Activated T-cell treated with anti-CD3 and anti-CD28 coated beads for 24 hours (primary cell): ENCODE measurements around the gene IL7R.

Experiments used
- DNase-seq: peaks from one replicate; pipeline ENCODE4 v3.0.0-alpha.2; 2020; ENCODE audit warnings: low read depth

The IL7R gene

GRCh38 chr5:35856765-35857351 is at the start of gene IL7R:
IL7R (plus strand) TSS chr5:35856891; CDS start chr5:35856978, 87 bp downstream.
- no peak for DNase-seq

DNA sequence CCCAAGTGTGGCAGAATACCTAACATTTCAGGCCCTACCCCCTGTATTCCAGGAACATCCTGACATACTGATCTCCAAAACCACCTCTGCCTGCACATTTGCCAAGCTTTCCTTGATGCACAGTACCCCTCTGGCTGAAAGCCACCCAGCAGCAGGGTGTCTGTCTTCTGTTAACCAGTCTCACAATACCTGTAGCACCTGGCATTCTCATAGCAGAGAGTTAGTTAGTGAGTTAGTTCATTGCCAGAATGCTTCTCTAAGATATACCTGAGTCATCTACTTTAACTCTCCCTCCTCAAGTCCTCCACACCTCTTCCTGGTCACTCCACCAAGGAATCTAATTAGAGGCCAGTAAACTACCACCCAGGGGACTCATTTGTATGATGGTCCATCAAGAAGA is 46.1 kb upstream of the IL7R start:
- no peak for DNase-seq

DNA sequence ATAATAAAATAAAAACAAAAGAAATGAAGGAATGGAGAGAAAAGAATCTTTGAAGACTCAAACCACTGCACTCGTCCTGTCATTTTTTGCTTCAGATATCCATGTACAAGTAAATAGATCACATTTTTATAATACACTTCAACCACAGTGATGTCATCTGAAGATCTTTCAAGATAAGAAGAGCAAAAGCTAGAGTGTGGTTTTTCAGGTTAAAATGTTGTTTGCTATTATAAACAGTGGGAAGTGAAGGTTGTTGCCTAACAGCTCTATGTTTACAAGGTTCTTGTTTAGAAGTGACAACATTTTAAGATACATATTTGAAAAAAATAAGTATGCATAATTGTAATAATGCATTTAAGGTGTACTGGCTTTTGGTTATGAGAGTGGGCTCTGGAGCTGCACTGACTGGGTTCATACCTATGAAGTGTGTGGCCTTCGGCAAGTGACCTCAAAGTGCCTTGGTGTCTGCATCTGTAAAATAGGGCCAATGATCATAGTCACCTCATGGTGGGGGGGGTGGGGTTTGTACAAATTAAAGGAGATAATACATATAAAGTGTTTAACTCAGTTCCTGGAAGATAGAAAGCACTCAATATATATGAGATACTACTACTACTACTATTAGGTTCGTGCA is 45.5 kb upstream of the IL7R start:
- no peak for DNase-seq

DNA sequence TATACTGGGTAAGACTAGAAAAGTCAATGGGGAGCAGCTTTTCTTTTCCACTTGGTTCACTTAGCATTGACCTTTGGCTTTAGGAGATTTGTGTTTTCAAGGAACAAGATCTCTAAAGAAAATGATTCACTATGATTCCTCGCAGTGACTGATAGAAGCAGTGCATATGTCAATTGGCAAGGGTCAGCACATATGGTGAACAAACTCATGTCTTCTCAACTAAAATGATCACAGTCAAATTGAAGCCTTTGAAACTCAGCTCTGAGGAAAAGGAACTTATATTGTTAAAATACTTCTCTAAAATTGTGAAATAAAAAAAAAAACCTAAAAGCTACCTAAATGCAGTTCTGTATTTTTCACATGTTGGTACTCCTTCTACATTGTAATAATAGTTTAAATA is 43.2 kb upstream of the IL7R start:
- no peak for DNase-seq

- DNase-seq, result no peak
Measured at GRCh38 chr5:35815089-35815936, 41.4 kb upstream of the IL7R start.

- no peak for DNase-seq
Measured at GRCh38 chr5:35816881-35817521, 39.7 kb upstream of the IL7R start.

DNA sequence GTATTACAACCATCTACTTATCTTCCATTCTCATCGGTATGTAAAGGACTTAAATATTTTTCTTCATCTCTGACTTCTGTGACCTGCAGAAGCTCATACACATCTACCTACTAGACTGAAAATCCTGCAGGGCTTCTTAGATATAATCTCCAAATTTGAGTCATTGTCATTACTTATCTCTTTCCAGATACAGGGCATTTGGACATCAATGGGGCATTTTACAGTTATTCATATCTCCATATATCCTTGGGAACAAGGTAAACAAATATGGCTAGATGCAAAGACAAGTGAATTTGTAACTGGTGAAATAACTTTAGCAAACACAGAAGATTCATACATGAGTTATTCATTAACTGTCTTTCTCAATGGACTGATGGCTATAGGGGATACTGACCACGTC is 37.7 kb upstream of the IL7R start:
- no peak for DNase-seq

- no peak for DNase-seq
Measured at GRCh38 chr5:35819668-35820067, 37.0 kb upstream of the IL7R start.

- DNase-seq, result no peak
Measured at GRCh38 chr5:35820735-35821134, 36.0 kb upstream of the IL7R start.

- no peak for DNase-seq
Measured at GRCh38 chr5:35821513-35821912, 35.2 kb upstream of the IL7R start.

DNA sequence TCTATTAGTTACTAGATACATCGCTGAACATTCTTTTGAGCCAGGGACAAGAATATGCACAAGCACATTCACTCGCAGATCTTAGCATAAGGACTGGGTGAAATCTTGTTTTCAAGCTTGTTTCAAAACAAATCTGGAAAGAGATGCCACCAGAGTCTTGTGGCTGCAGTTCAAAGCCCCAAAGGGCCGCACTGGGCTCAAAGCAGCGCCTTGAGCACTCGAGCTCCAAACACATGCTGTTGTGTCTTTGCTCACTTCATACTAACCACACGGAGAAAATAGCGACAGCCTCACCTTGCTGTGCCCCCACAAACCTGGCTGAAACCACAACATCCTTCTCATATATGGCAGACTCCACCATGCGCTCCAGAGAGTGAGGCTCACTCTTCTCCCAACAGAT is 34.2 kb upstream of the IL7R start:
- DNase-seq, result no peak

- DNase-seq, result no peak
Measured at GRCh38 chr5:35823347-35824098, 33.2 kb upstream of the IL7R start.

- no peak for DNase-seq
Measured at GRCh38 chr5:35826056-35826455, 30.6 kb upstream of the IL7R start.

DNA sequence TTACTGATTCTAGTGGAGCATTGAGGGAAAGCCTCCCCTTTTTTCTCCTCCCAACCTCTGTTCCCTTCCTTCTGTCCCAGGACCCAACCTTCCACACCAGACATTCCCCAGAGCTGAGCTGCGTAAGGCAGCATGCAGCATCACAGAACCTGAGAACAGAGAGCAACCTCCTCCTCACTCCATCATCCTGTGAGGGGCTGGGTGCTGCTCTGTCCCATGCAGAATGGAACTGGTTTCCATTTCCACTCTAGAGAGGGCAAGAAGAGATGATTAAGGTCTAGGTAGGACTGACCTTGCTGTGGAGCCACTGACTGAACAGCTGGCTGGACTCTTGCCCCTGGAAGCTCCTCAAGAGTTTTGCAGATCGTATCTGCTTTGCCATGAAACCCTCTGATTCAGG is 30.1 kb upstream of the IL7R start:
- DNase-seq, result no peak

GRCh38 chr5:35828082-35828598 is 28.6 kb upstream of the IL7R start:
- no peak for DNase-seq

GRCh38 chr5:35830587-35830986 is 26.1 kb upstream of the IL7R start:
- no peak for DNase-seq

DNA sequence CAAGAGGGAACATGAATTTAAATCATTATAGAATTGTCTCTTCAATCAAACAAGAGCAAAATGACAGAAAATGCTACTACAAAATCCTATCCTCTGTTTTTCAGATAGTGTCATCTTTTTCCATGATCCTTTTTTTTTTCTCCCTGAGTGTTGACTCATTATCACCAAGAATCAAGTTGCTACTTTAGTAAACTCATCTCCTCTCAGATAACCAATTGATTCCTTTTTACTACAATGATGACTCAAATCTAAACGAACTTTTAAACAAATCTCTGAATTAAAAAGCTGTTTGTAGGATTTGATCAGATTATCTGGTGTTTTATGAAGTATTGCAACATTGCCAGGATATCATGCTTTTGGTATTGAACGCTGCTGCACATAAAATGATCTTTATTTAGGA is 23.9 kb upstream of the IL7R start:
- DNase-seq, result no peak

GRCh38 chr5:35833224-35833623 is 23.5 kb upstream of the IL7R start:
- DNase-seq, result no peak

GRCh38 chr5:35835796-35836742 is 20.6 kb upstream of the IL7R start:
- DNase-seq, result no peak

DNA sequence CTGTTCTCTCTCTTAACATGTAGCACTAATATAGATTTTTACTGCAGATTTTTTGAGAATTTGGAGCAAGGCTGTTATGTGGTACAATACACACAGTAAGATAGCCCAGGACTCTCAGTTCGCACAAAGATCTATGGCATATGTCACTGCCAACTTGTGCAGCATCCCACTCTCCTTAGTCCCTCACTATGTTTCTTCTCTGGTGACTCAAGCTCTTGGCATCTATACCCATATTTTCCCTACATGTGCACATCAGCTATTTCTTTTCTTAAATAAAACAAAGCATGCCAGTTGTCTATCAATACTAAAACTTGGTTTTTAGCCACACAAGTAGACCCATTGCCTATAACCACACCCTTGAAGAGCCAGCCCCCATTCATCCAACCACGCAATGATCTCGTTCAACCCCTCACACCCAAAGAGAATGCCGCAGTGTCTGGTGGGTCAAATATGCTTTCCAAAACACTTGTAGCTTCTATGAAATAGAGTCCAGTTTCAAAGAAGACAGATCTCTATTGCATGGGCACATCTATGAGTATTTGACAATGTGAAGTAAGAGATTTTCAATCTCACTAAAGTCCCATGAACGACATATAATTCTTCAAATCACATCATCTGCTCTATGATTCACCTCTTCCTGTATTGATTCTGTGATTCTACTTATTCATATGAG is 18.2 kb upstream of the IL7R start:
- no peak for DNase-seq
